Measurements from ENCODE around the gene RAD50. TPM values are rescaled to one million over a fixed set of nuclear protein-coding genes. Genes with fewer than 3 reads are reported as not detected.

Gene RAD50
- total RNA-seq, 1 donor from 2014 or later = 37.0 TPM

GRCh38 chr5:132668706-132669454, 112.1 kb downstream of the RAD50 start:
- intact Hi-C loops (cut with micrococcal nuclease) = no loop called here
- ATAC-seq (no peak), DNase-seq (no peak)

- DNase-seq = no peak
- no peak for ATAC-seq
- intact Hi-C loops (cut with micrococcal nuclease) = no loop called here
These were observed 112.7 kb downstream of the RAD50 start for GRCh38 chr5:132669455-132669820.

DNA sequence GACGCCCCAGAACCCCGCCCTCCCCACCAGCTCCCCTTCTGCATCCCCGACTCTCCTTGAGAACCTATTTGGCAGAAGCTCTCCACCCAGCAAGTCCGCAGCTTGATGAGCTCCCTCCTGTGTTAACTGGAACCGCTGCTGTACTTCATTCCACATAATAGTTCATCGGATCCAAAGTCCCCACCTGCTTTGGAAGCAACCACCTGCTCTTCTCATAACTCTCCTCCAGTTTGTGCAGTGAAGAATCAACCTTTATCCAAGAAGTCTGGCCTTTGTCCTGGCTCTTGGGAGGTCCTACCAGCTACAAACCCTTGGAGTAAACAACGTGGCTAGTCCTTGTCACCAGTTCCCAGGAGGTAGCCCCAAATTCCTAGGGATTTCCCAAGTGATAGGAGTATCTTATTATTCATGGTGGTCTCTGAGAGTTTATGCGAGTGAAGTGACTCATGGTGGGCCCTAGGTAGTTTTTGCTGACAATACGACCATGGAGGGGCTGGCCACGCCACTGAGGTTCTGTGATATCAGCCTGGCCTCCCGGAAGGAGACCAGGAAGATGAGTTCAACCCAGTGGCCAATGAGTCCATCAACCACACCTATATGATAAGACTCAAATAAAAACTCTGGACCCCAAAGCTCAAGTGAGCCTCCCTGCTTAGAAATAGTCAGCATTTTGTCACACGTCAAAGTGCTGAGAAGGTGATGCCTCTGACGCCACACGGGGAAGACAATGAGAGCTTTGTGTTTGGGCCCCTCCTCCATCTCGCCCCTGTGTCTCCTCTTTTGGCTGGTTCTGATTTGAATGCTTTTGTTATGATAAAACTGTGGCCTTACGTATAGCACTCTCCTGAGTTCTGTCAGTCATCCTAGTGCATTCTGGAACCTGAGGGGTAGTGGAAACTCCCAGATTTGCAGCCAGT, 113.4 kb downstream of the RAD50 start:
- ATAC-seq (no peak), DNase-seq (no peak)
- intact Hi-C loops (cut with micrococcal nuclease) = no loop called here

DNA sequence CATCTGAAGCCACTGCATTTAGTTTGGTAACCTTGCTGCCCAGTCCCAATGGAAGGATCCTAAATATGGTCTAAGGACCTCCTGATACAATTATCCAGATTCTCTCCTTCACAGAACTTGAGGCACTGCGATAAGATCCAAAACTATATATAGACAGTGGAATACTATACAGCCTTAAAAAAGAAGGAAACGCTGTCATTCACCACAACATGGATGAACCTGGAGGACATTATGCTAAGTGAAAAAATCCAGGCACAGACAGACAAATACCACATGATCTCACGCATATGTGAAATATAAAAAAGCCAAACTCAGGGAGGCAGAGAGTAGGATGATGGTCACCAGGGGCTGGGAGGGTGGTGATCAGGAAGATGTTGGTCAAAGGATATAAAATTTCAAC, 114.2 kb downstream of the RAD50 start:
- ATAC-seq (no peak), DNase-seq (no peak)
- intact Hi-C loops (cut with micrococcal nuclease) = no loop called here

DNA sequence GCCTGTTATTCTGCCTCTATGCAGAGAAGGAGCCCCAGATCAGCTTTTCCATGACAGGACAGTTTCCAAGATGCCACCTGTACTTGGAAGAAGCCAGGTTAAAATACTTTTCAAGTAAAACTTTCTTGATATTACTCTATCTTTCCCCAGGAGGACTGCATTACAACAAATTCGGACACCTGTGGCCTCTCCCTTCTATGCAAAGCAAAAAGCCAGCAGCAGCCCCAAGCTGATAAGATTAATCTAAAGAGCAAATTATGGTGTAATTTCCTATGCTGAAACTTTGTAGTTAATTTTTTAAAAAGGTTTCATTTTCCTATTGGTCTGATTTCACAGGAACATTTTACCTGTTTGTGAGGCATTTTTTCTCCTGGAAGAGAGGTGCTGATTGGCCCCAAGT, 116.7 kb downstream of the RAD50 start:
- no peak for ATAC-seq
- DNase-seq = no peak
- intact Hi-C loops (cut with micrococcal nuclease) = no loop called here

GRCh38 chr5:132673939-132674630, 117.3 kb downstream of the RAD50 start, which contains the start of gene IL4:
Gene IL4, plus strand, starts transcription at chr5:132673989. Its CDS starts 62 bp downstream, at chr5:132674051.
- intact Hi-C loops (cut with micrococcal nuclease) = no loop called here
- ATAC-seq = no peak
- DNase-seq = no peak

DNA sequence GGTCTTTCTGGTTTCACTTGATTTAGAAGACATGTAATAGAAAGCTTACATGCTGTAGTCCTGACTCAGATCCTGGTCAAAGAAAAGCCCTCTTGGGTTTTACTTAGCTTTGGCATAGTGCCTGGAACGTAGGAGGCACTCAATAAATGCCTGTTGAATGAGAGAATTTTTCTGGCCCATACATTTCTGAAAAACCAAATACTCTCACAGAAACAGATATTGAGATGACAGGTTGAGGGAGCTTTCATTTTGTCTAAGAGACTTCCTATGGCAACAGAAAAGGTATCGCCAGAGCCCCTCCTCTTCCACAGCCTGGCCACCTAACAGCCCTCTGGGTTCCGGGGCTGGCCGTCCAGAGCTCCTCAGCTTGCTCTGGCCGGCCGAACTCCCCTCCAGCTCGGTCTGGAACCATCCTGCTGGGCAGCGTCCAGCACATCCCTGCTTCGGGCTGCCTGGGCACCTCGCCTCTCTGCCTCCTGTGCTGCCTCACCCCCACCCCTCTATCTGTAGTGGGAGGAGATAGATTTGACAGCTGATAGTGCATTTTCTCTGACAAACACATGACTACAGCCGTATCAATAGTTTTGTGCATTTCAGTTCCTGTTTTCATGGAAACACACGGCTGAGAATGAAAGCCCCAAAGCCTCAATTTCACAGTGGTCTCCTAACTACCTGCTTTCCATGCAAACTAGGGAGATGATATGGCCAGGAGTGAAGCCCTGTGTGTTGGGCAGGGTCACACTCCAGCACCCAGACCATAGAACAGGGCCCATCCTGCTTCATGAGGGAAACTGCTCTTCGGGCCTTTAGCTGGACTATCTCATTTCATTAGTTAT, 118.1 kb downstream of the RAD50 start:
- DNase-seq (no peak), ATAC-seq (peak; percentile 48)
- intact Hi-C loops (cut with micrococcal nuclease) = no loop called here

GRCh38 chr5:132675936-132676689, 119.3 kb downstream of the RAD50 start:
- DNase-seq (no peak), ATAC-seq (no peak)
- intact Hi-C loops (cut with micrococcal nuclease) = no loop called here

DNA sequence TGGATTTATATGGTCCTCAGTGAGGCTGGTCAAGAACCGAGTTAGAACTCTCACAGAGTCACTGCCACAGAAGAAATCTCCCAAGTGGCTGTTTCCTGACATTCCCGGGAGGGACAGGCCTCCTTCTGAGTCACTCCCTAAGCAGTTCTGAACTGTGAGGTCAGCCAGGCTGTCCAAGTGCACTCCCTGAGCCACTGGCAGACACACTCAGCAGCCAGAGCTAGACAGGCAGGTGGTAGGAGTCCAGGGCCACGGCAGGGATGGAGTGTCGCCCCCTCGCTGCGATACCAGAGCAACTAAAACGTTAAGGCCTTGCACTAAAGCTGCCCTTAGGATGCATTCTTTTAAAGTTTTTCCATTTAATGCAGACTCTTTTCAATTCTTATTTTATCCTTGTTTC, 120.4 kb downstream of the RAD50 start:
- intact Hi-C loops (cut with micrococcal nuclease) = no loop called here
- ATAC-seq (peak; percentile 46), DNase-seq (no peak)

- DNase-seq (no peak), ATAC-seq (no peak)
- intact Hi-C loops (cut with micrococcal nuclease) = no loop called here
These were observed 121.1 kb downstream of the RAD50 start for GRCh38 chr5:132677682-132678400.

GRCh38 chr5:132678735-132679134, 122.0 kb downstream of the RAD50 start:
- no peak for ATAC-seq
- DNase-seq = no peak
- intact Hi-C loops (cut with micrococcal nuclease) = no loop called here

- ATAC-seq (no peak), DNase-seq (no peak)
- intact Hi-C loops (cut with micrococcal nuclease) = no loop called here
These were observed 122.4 kb downstream of the RAD50 start for GRCh38 chr5:132679166-132679565.

GRCh38 chr5:132679717-132680380, 123.1 kb downstream of the RAD50 start:
- DNase-seq (no peak), ATAC-seq (no peak)
- intact Hi-C loops (cut with micrococcal nuclease) = no loop called here

DNA sequence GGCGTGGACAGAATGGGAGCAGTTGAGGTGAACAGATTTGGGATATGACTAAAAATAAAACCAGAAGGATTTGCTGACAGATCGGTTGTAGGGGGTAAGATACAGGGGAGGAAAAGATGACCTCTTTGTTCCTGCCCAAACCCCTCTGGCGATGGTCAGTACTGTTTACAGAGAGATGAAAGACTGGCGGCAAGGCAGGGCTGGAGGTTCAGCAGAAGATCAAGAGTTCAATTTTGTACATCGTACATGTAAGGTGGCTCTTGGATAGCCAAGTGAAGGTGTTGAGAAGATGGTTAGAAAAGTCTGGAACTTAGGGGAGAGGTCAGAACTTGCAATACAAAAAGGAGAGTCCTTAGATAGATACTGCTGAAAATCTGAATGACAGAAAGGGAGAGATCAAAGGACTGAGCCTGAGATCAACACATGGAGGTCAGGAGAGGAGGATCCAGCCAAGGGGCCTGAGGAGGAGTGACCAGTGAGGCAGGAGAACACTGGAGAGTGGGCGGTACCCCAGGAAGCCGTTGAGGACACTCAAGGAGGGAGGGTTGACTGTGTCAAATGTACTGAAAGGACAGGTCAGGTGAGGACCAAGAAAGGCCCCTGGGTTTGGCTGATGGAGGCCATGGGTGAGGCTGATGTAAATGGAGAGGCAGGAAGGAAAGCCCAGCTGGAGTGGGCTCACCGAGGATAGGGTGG, 124.2 kb downstream of the RAD50 start:
- intact Hi-C loops (cut with micrococcal nuclease) = no loop called here
- no peak for DNase-seq
- ATAC-seq = no peak

GRCh38 chr5:132681476-132681831, 124.7 kb downstream of the RAD50 start:
- ATAC-seq = no peak
- intact Hi-C loops (cut with micrococcal nuclease) = no loop called here

GRCh38 chr5:132681983-132682382, 125.2 kb downstream of the RAD50 start:
- no peak for DNase-seq
- intact Hi-C loops (cut with micrococcal nuclease) = no loop called here
- no peak for ATAC-seq

More at GRCh38 chr5:132681476-132681831, 124.7 kb downstream of the RAD50 start:
- no peak for DNase-seq

GRCh38 chr5:132684491-132684890, 127.7 kb downstream of the RAD50 start:
- no peak for ATAC-seq
- intact Hi-C loops (cut with micrococcal nuclease) = no loop called here
- no peak for DNase-seq

Measured in left ventricle myocardium superior (tissue), 1 donor.